HUES6 (cell line): ENCODE data around the gene ERMAP.

Experiments used
- H3K27ac ChIP-seq: 2 replicates; pipeline ENCODE4 v1.7.0; 2013; ENCODE audit warnings: low read depth, mild to moderate bottlenecking, low read length, inconsistent platforms
- H3K27me3 ChIP-seq: 2 replicates; pipeline ENCODE4 v1.6.1; 2013; ENCODE audit warnings: low read length; ENCODE audit not compliant: control insufficient read depth, insufficient read depth
- H3K36me3 ChIP-seq: 2 replicates; pipeline ENCODE4 v1.6.1; 2013; ENCODE audit warnings: low read length; ENCODE audit not compliant: control insufficient read depth, insufficient read depth
- H3K4me1 ChIP-seq: 2 replicates; pipeline ENCODE4 v1.6.1; 2013; ENCODE audit warnings: low read length; ENCODE audit not compliant: control insufficient read depth, insufficient read depth
- H3K4me3 ChIP-seq: 2 replicates; pipeline ENCODE4 v1.5.1; 2013; ENCODE audit warnings: low read depth, low read length
- H3K9ac ChIP-seq: one replicate; pipeline ENCODE4 v1.6.1; 2013; ENCODE audit warnings: mild to moderate bottlenecking, low read length
- H3K9me3 ChIP-seq: 2 replicates; pipeline ENCODE4 v1.6.1; 2013; ENCODE audit warnings: low read depth, low read length; ENCODE audit not compliant: control insufficient read depth, insufficient read depth

The ERMAP gene

GRCh38 chr1:42845866-42846256 is 28.9 kb downstream of the ERMAP start:
- peaks cover 28% of the 10 kb centered on the region for H3K36me3 ChIP-seq
- H3K9ac ChIP-seq = peak overlapping the region; percentile 73
- H3K4me3 ChIP-seq = peak overlapping the region; percentile 73
- no peaks in the 10 kb centered on the region for H3K9me3 ChIP-seq
- H3K27ac ChIP-seq = no peak overlapping the region
- peaks cover 21% of the 10 kb centered on the region for H3K4me1 ChIP-seq
- no peaks in the 10 kb centered on the region for H3K27me3 ChIP-seq

GRCh38 chr1:42846257-42847110 is 29.6 kb downstream of the ERMAP start, which contains the start of gene ZNF691:
Gene ZNF691, plus strand, starts transcription at chr1:42846613. Its CDS starts 3,046 bp downstream, at chr1:42849659.
- Histone ChIP-seq H3K4me3 (peak within 1 kb of the TSS; percentile 73), H3K27ac (peak within 1 kb of the TSS; percentile 32; the same call in 1 of the 2 replicates), H3K9me3 (no peaks in the 10 kb centered on the region), H3K4me1 (peaks cover 21% of the 10 kb centered on the region), H3K9ac (peak within 1 kb of the TSS; percentile 81), H3K36me3 (peaks cover 34% of the 10 kb centered on the region), H3K27me3 (no peaks in the 10 kb centered on the region)

- no peaks in the 10 kb centered on the region for H3K9me3 ChIP-seq
- peaks cover 41% of the 10 kb centered on the region for H3K36me3 ChIP-seq
- H3K9ac ChIP-seq = peak overlapping the region; percentile 81
- peaks cover 21% of the 10 kb centered on the region for H3K4me1 ChIP-seq
- H3K27me3 ChIP-seq = no peaks in the 10 kb centered on the region
- peak overlapping the region; percentile 73 for H3K4me3 ChIP-seq
- no peak overlapping the region for H3K27ac ChIP-seq
Observed at GRCh38 chr1:42847111-42847595, 30.2 kb downstream of the ERMAP start.

- peaks cover 21% of the 10 kb centered on the region for H3K4me1 ChIP-seq
- H3K4me3 ChIP-seq = peak overlapping the region; percentile 73
- H3K9me3 ChIP-seq = no peaks in the 10 kb centered on the region
- no peak overlapping the region for H3K9ac ChIP-seq
- no peaks in the 10 kb centered on the region for H3K27me3 ChIP-seq
- H3K27ac ChIP-seq = no peak overlapping the region
- H3K36me3 ChIP-seq = peaks cover 41% of the 10 kb centered on the region
Observed at GRCh38 chr1:42847721-42848460, 31.0 kb downstream of the ERMAP start.

GRCh38 chr1:42848823-42849537 is 32.1 kb downstream of the ERMAP start:
- H3K9me3 ChIP-seq = no peaks in the 10 kb centered on the region
- H3K4me3 ChIP-seq = no peak overlapping the region
- peaks cover 38% of the 10 kb centered on the region for H3K36me3 ChIP-seq
- H3K4me1 ChIP-seq = peaks cover 21% of the 10 kb centered on the region
- no peaks in the 10 kb centered on the region for H3K27me3 ChIP-seq
- no peak overlapping the region for H3K27ac ChIP-seq
- H3K9ac ChIP-seq = no peak overlapping the region

- no peak overlapping the region for H3K4me3 ChIP-seq
- no peaks in the 10 kb centered on the region for H3K9me3 ChIP-seq
- H3K4me1 ChIP-seq = peaks cover 17% of the 10 kb centered on the region
- H3K27ac ChIP-seq = no peak overlapping the region
- H3K36me3 ChIP-seq = peaks cover 38% of the 10 kb centered on the region
- H3K9ac ChIP-seq = no peak overlapping the region
- H3K27me3 ChIP-seq = no peaks in the 10 kb centered on the region
Observed at GRCh38 chr1:42849944-42850343, 33.0 kb downstream of the ERMAP start.

- Histone ChIP-seq H3K27me3 (no peaks in the 10 kb centered on the region), H3K27ac (no peak overlapping the region), H3K4me3 (no peak overlapping the region), H3K36me3 (peaks cover 38% of the 10 kb centered on the region), H3K9me3 (no peaks in the 10 kb centered on the region), H3K9ac (no peak overlapping the region), H3K4me1 (peaks cover 11% of the 10 kb centered on the region)
Observed at GRCh38 chr1:42851420-42851819, 34.5 kb downstream of the ERMAP start.

GRCh38 chr1:42851960-42852607 is 35.2 kb downstream of the ERMAP start:
- H3K27ac ChIP-seq = no peak overlapping the region
- H3K27me3 ChIP-seq = no peaks in the 10 kb centered on the region
- peaks cover 11% of the 10 kb centered on the region for H3K4me1 ChIP-seq
- H3K4me3 ChIP-seq = no peak overlapping the region
- no peaks in the 10 kb centered on the region for H3K9me3 ChIP-seq
- H3K9ac ChIP-seq = no peak overlapping the region
- peaks cover 38% of the 10 kb centered on the region for H3K36me3 ChIP-seq

- Histone ChIP-seq H3K36me3 (peaks cover 38% of the 10 kb centered on the region), H3K4me3 (no peak overlapping the region), H3K9me3 (no peaks in the 10 kb centered on the region), H3K4me1 (peaks cover 7% of the 10 kb centered on the region), H3K27ac (no peak overlapping the region), H3K27me3 (no peaks in the 10 kb centered on the region), H3K9ac (no peak overlapping the region)
Observed at GRCh38 chr1:42852608-42852980, 35.7 kb downstream of the ERMAP start.

GRCh38 chr1:42853116-42853884 is 36.4 kb downstream of the ERMAP start:
- no peaks in the 10 kb centered on the region for H3K27me3 ChIP-seq
- peaks cover 38% of the 10 kb centered on the region for H3K36me3 ChIP-seq
- no peaks in the 10 kb centered on the region for H3K9me3 ChIP-seq
- no peak overlapping the region for H3K4me3 ChIP-seq
- H3K4me1 ChIP-seq = peaks cover under 1% of the 10 kb centered on the region; the same call in 1 of the 2 replicates
- H3K9ac ChIP-seq = no peak overlapping the region
- H3K27ac ChIP-seq = no peak overlapping the region
